ENCODE data around the gene ATXN10.

The ATXN10 gene

DNA sequence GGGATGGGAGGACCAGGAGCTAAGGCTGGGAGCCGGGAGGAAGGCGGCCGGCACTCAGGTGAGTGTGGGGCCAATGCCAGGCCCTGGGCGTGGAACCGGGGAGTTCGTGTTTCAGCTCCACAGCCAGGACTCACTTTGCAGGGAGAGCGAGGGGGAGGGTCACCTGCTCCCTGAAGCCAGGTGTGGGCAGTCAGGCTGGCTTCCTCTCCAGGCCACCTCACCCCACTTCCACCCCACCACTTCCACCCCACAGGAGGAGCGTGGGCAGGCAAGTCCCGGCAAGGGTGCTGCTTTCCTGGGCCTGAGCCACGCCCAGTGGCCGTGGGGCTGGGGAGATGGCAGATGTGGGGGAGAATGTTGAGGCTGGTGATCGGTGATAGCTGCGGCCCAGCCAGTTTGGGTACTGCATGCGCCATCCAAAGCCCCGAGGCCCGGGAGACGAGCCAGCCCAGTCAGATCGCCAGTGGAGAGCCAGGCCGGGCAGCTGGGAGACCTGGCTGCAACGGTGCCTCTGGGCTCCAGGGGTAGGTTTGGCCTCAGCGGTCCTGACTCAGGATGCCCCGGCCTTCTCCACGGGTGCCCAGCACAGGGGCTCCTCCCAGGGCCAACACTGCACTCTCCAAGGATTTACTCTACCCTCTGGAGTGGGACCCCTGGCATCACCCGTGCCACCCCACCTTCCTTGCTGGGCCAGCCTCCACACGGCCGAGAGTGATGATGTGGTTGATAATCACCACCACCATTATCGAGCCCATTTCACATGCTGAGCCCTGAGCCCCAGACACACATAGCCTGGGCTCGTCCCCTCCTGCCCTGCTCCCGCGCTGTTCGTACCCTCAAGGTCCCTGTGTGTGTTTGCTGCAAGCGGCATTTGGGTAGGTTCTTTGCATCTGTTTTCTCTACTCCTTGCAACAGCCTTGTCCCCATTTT is 211.5 kb downstream of the ATXN10 start:
- no peak for DNase-seq

GRCh38 chr22:45883811-45884170 is 212.2 kb downstream of the ATXN10 start:
- DNase-seq = no peak

DNA sequence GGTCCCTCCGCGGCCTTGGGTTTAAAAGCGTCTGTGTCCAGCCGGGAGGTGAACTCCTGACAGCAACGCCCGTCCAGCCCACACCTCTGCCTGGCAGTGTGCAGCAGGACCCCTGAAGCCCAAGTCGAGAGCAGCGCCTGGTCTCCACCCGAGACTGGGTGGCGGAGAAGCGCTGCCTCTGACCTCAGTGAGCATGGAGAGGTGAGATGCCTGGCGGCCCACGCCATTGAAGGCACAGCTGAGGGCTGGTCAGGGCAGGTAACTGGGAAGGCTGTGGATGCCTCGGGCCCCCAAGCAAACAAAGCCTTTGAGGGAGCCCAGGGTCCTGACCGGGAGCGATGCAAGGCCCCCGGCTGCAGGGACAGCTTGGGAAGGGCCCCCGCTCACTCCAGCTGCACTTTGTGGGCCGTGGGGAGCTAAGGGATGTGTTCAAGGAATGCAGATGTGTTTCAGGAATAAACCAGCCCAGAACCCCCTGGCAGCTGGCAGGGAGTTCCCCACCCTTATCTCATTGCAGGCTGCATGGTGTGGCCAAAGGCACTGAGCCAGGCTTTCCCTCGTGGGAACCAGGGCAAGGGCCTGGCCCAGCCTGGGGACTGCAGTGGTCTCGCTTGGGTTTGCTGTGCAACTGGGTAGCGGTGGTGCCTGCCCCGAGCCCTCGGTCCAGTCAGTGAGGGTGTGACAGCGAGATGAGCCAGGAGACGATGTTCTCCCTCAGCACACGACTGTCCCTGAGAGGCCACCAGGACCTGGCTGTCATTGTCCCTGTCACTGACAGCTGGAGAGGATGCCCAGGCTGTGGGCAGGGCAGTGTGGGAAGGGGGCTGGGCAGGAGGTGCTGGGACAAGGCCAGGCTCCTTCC is 212.8 kb downstream of the ATXN10 start:
- no peak for DNase-seq

DNA sequence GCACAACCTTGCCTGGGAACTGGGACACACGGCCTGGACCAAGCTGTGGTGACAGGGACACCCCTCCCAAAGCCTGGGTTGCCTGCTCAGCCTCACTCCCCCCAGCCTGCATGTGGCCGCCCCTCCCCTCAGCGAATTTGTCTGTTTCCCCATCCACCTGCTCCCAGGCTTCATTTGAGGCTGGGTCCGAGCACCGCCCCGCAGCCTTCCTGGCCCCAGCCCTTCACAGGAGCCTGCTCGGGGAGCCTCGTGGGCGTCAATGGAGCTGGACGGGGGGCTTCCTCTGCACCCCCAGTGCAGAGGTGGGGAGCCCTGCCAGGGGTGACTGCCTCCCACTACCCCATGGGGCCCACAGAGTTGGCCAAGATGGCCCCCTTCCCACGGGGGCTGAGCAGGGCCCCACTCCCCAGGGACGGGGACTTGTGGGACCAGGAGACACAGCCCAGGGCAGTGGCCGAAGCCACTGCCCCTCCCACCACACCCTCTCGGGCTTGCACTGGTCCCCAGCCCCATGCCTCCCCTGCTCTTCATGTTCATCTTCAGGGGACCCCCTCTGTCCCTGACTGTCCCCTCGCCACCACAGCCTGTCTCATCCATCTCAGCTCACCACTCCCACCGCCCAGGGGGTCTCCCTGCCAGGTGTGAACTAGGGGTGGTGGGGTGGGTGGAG is 213.7 kb downstream of the ATXN10 start:
- no peak for DNase-seq

GRCh38 chr22:45885941-45886395 is 214.3 kb downstream of the ATXN10 start:
- no peak for DNase-seq

DNA sequence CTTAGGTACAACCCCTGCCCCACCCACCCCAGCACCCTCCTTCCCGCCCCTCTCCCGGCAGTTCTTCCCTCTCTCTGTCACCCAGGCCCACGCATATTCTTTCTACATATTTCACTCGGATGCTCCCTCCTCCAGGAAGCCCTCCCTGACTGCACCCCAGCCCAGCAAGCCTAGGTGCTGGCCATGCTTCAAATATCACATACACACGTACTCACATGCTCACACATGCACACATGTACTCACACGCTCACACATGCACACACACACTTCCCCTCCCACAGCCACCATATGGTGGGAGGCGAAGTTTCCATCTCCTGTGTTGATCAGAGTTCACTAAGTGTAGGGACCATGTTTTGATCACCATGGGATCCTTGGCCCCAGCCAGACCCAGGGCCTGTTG is 214.9 kb downstream of the ATXN10 start:
- DNase-seq = no peak

GRCh38 chr22:45887202-45888131 is 215.8 kb downstream of the ATXN10 start:
- DNase-seq = no peak

GRCh38 chr22:45888221-45889092 is 216.8 kb downstream of the ATXN10 start:
- DNase-seq = no peak

DNA sequence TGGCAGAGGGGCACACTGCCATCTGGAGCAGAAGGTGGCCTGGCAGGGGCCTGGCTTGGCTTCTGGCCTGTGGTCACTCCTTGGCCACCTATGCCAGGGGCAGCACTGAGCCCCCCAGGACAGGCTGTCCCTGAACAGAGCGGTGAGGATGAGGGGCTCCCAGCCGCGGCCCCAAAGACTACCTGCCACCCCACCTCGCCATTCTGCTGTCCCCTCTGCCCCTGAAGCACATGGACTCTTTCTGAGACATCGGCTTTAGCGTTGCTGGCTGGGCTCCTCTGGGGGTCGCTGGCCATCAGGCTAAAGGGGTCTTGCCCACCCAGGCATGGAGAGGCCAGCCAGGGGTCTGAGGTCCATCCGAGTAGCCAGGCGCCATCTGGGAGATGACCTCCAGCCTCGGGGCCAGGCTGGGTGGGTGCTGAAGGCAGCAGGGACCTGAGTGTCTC is 217.5 kb downstream of the ATXN10 start:
- DNase-seq = no peak

DNA sequence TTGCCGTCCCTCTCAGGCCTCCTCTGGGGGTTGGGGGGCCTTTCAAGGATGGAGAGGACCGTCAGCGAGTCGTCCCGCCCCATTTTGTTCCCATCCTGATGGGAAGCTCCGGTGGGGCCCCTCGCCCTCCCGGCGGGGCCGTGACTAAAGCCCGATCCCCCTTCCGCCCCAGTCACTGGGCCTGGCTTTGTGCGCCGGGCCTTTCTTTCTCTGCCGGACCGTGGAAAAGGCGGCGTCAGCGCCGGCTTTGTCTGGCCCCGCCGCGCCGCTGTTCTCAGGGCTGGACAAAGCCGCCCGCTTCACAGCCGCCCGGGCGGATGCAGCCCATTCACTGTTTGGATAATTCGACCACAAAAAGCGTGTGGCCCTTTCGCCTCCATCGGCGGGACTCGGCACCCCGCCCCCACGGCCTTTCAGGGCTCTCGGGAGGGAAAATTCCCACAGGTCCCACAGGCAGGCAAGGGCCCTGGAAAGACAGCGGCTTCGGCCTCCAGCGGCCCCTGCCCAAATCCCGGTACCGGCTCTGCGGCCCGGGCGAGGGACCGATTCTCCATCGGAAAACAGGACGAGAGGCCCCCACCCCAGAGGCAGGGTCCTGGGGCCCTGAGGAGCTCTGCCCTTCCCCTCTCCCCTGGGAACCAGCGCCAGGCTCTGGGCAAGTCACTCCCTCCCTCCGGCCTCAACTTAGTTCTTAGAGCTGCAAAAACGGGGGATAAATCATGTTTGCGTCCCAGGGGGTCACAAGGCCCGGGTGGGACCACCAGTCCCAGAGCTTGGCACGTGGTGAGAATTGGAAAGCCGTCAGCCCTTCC is 218.1 kb downstream of the ATXN10 start:
- DNase-seq = no peak

DNA sequence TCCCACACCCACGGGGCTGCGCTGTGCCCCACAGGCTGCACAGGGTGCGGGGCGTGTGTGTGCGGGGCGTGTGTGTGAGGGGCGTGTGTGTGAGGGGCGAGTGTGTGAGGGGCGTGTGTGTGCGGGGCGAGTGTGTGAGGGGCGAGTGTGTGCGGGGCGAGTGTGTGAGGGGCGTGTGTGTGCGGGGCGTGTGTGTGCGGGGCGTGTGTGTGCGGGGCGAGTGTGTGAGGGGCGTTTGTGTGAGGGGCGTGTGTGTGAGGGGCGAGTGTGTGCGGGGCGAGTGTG is 218.7 kb downstream of the ATXN10 start:
- no peak for DNase-seq

- DNase-seq = no peak
These were observed 219.4 kb downstream of the ATXN10 start for GRCh38 chr22:45891021-45891421.

DNA sequence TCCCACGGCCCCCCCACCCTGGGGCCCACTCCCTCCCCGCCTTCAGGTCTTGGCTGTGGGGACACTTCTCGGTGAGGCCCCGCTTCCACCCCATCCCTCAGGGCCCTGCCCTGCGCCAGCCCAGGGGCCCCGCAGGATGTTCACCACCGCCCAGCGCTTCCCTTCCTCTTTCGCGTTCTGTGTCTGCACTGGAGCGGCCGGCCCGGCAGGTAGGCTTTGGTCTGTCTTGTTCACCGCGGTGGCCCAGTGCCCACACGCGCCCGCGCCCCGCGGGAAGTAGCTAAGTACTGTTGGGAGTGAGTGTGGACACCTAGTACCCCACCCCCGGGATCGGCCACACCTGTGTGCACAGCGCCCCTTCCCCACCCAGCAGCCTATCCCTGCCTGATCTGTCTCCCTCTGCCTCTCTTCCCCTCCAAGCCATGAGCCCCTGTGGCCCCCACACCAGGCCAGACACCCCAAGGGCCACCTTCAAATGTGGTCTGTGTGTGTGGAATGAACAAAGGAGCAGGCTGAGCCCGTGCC is 219.9 kb downstream of the ATXN10 start:
- no peak for DNase-seq

- no peak for DNase-seq
These were observed 220.5 kb downstream of the ATXN10 start for GRCh38 chr22:45891996-45892621.

- DNase-seq = no peak
These were observed 221.2 kb downstream of the ATXN10 start for GRCh38 chr22:45892681-45893461.

DNA sequence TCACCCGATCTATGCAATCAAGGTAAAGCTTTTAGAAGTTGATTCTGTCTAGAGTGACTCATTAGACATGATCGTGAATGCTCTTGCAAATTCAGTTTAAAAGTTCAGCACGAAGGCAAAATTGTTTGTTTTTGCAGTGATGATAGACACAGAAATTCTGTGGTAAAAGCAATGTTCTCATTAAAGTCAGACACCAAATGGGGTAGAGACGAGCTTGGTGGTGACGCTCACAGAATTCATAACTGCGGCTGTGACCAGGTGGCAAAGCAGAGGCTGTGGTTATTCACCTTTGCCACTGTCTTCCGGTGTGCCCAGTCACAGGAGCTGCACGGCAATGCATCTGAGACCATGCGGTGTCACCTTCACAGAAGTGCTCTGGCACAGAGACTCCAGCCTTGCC is 221.9 kb downstream of the ATXN10 start:
- DNase-seq = no peak
